NCI-H510A treated with DMSO at 0.1 percent for 48 hours (cell line): ENCODE data around the gene CRHR1.

Experiments
- DNase-seq: peaks from one replicate; lab custom pipeline; 2025; lab: John Stamatoyannopoulos, UW

CRHR1 gene

GRCh38 chr17:45789874-45790273 is 5.8 kb downstream of the CRHR1 start:
- DNase-seq: no peak

GRCh38 chr17:45790296-45790922 is 6.3 kb downstream of the CRHR1 start:
- DNase-seq: peak; percentile 17

- peak; percentile 38 for DNase-seq
Observed at GRCh38 chr17:45791041-45791582, 7.0 kb downstream of the CRHR1 start.

- peak; percentile 72 for DNase-seq
Observed at GRCh38 chr17:45791935-45792334, 7.8 kb downstream of the CRHR1 start.

- DNase-seq: no peak
Observed at GRCh38 chr17:45792437-45792836, 8.3 kb downstream of the CRHR1 start.

- no peak for DNase-seq
Observed at GRCh38 chr17:45792995-45793755, 9.1 kb downstream of the CRHR1 start.

GRCh38 chr17:45793999-45794540 is 9.9 kb downstream of the CRHR1 start:
- no peak for DNase-seq

GRCh38 chr17:45794840-45795239 is 10.7 kb downstream of the CRHR1 start:
- no peak for DNase-seq

GRCh38 chr17:45800816-45801215 is 16.7 kb downstream of the CRHR1 start:
- DNase-seq: no peak

- no peak for DNase-seq
Observed at GRCh38 chr17:45801421-45801820, 17.3 kb downstream of the CRHR1 start.

- no peak for DNase-seq
Observed at GRCh38 chr17:45808845-45809244, 24.7 kb downstream of the CRHR1 start.

GRCh38 chr17:45809499-45809898 is 25.4 kb downstream of the CRHR1 start:
- DNase-seq: no peak

GRCh38 chr17:45812102-45812501 is 28.0 kb downstream of the CRHR1 start:
- DNase-seq: peak; percentile 4

- DNase-seq: no peak
Observed at GRCh38 chr17:45813048-45813725, 29.1 kb downstream of the CRHR1 start.

GRCh38 chr17:45814622-45815606 is 30.8 kb downstream of the CRHR1 start:
- DNase-seq: no peak

- DNase-seq: no peak
Observed at GRCh38 chr17:45815752-45816151, 31.6 kb downstream of the CRHR1 start.

GRCh38 chr17:45818041-45818440 is 33.9 kb downstream of the CRHR1 start:
- no peak for DNase-seq

GRCh38 chr17:45818699-45819098 is 34.6 kb downstream of the CRHR1 start:
- no peak for DNase-seq

- DNase-seq: no peak
Observed at GRCh38 chr17:45819632-45820031, 35.5 kb downstream of the CRHR1 start.

- no peak for DNase-seq
Observed at GRCh38 chr17:45820052-45820780, 36.1 kb downstream of the CRHR1 start.

GRCh38 chr17:45821147-45821546 is 37.0 kb downstream of the CRHR1 start:
- no peak for DNase-seq
